Epithelial cell of esophagus (primary cell): Measurements from ENCODE around the gene TXNRD2.

ENCODE experiments used
- DNase-seq: peaks from one replicate; pipeline ENCODE4 v3.0.0; 2010; ENCODE audit warnings: low read depth
- H3K4me3 ChIP-seq: 2 replicates; pipeline ENCODE4 v1.5.1; 2011; ENCODE audit warnings: mild to moderate bottlenecking, low read length, control low read depth
- CTCF ChIP-seq: IDR thresholded peaks from 2 replicates; pipeline ENCODE4 v1.5.1; 2011; ENCODE audit warnings: low read depth, mild to moderate bottlenecking, low read length, control low read depth, inconsistent platforms; ENCODE audit not compliant: insufficient read depth; ENCODE audit errors: missing control alignments

The TXNRD2 gene

GRCh38 chr22:19857382-19857781 is 84.2 kb downstream of the TXNRD2 start:
- no peak for DNase-seq
- TF ChIP-seq CTCF, result no peak

GRCh38 chr22:19855504-19856409 is 85.9 kb downstream of the TXNRD2 start:
- peak overlapping the region; percentile 95 for H3K4me3 ChIP-seq
- DNase-seq, result peak; percentile 61
- TF ChIP-seq CTCF, result no peak

More at GRCh38 chr22:19857382-19857781, 84.2 kb downstream of the TXNRD2 start:
- H3K4me3 ChIP-seq, result no peak overlapping the region

DNA sequence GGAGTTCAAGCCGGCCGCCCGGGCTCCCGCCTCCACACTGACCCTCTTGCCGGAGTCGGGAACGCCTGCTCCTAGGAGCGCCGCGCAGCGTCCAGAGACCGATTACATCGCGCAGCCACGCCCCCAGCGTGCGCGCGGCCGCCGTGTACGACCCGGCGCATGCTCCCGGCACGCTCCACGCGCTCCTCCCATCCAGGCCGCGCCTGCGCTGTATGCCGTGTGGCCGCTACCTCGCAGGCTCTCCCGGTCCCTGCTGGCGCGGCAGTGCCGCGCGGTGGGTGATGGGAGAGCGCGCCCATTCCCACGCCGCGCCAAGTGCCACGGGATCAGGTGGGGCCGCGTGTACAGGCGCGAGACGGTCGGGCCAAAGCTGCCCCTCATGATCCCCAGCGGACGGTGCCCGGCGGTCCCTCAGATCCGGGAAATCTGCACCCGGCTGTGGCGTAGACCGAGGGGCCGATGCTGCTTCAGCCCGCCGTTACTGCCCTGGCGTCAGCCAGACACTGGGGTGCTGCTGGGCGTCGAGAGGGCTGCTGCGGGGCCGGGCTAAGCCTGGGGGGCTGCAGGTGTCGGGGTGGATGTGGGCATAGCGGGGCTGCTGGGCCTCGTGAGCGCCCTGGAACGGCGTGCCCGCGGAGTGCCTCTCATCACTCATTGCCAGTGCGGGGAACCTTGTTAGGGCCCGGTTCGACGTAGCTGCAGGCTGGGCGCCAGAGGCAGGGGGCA is 86.7 kb downstream of the TXNRD2 start, which contains the start of the genes GNB1L and RTL10:
Gene GNB1L, minus strand, starts transcription at position 97 of the 726 bp plus-strand sequence. CDS start 33,519 bp downstream, outside the sequence.
Gene RTL10, minus strand, starts transcription at position 97 of the 726 bp plus-strand sequence. CDS start 2,613 bp downstream, outside the sequence.
- peak; percentile 98 for DNase-seq
- H3K4me3 ChIP-seq, result peak within 1 kb of the TSS; percentile 95
- no peak for TF ChIP-seq CTCF

DNA sequence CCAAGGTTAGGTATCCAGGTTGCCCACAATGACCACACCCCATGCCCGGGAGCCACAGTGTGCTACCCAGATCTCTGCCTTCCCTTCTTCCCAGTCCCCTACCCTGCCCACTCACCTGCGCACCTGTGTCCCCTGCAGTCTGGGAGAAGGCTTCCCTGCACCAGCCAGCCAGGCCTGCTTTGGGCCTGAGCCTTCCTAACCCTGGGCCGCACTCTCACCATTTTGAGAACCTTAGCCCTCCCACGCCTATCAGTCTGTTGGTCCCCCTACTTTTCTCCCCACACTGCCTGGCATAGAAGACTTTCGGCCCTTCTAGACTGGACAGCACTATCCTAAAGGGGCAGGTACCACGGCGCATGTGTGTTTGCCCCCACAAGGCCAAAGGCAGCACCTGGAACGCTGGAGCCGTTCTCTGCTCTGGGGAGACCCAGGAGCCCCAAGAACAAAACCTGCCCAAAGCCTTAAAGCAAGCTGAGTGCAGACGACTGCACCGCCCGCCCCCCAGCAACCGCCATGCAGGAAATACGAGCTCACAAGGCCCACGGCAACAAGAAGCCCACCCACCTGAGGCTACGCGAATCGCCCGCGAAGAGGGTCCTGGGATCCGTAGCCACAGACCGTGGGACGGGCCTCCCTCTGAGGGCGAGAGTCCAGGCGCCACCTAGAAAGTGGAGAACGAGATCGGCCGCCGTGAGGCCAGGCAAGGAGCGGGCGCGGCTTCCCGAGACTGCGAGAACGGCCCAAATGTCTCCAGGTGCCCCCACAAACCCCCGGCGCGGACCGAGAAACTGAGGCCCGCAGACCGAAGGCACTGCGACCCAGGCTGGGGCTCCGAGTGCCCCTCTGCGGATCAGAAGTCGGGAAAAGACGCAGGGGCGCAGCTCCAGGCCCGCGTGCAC is 87.5 kb downstream of the TXNRD2 start:
- peak overlapping the region; percentile 95 for H3K4me3 ChIP-seq
- no peak for DNase-seq
- TF ChIP-seq CTCF, result no peak

- no peak for TF ChIP-seq CTCF
- DNase-seq, result no peak
- H3K4me3 ChIP-seq, result peak overlapping the region; percentile 95
These were observed 88.3 kb downstream of the TXNRD2 start for GRCh38 chr22:19853058-19853878.

DNA sequence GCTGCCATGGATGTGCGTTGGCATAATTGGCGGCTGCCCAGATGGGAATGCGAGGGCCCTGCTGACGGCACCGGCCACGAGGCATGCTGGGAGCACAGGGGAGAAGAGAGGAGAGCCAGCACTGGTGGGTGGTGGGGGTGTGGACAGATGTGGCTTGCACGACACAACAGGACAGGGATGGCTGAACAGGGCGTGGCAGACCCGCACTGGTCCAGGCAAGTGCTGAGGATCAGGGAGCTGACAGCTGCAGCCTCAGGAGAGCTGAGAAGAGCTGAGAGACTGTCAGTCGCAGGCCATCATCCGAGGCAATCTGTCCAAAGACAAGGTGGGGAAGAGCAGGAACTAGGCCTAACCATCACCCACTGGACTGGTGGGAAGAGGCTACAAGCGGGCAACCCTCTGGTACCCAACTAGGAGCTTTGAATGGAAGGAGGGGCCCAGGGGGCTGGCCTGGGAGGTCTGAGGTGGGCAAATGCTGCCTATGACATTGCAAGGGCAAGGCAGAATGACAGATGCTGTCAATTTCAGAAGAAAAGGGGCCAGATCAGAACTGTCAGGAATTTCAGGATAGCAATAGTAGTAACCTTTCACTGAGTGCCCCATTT is 89.3 kb downstream of the TXNRD2 start:
- peak; percentile 47 for DNase-seq
- H3K4me3 ChIP-seq, result peak overlapping the region; percentile 95
- no peak for TF ChIP-seq CTCF
